ENCODE results near the gene SPRED1.

DNA sequence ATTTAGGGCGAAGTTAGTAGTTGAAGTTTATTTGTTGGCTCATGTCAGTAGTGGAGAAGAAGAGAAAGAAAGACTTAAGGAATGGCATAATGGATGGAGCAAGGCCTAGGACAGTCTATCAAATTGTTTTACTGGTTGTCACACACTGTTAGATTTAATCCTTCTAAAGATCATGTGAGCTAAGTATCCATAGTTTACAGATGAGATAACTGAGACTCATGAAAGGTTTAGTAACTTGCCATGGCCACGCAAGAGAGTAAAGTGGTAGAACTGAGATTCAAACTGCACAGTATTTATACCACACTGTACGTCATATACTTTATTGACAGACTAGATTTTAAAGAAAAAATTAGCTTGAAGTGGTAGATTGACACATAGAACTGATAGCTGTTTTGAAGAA lies 11.4 kb downstream of the SPRED1 start:
- TF ChIP-seq, protein P1, sequence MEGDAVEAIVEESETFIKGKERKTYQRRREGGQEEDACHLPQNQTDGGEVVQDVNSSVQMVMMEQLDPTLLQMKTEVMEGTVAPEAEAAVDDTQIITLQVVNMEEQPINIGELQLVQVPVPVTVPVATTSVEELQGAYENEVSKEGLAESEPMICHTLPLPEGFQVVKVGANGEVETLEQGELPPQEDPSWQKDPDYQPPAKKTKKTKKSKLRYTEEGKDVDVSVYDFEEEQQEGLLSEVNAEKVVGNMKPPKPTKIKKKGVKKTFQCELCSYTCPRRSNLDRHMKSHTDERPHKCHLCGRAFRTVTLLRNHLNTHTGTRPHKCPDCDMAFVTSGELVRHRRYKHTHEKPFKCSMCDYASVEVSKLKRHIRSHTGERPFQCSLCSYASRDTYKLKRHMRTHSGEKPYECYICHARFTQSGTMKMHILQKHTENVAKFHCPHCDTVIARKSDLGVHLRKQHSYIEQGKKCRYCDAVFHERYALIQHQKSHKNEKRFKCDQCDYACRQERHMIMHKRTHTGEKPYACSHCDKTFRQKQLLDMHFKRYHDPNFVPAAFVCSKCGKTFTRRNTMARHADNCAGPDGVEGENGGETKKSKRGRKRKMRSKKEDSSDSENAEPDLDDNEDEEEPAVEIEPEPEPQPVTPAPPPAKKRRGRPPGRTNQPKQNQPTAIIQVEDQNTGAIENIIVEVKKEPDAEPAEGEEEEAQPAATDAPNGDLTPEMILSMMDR (IDR thresholded peaks at IDR 0.05): no peak
- TF ChIP-seq ZFX (IDR thresholded peaks at IDR 0.05; ENCODE audit: borderline replicate concordance): no peak

All from 22Rv1 (cell line).